ENCODE results near the gene LRRC66.

LRRC66 gene

DNA sequence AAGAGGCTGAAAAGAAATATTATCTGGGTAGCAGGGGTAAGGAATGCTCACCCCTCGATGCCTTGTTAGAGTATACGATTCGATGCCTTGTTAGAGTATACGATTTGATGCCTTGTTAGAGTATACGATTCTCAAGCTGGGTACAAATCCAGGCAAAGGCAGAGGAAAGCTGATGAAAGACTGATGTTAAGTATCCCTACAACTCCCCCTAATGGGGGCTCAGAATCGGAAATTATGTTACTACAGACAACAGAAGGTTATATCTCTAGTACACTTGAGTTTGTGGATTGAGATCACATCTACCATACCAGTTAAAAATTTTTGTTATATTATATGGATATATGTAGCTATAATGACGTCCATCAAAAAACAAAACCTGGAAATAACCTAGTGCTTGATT is 4.8 kb downstream of the LRRC66 start:
- H3K79me2 ChIP-seq (ENCODE audit: control insufficient read depth, low read length) = no peaks in the 10 kb centered on the region
- no peak overlapping the region for H3K27ac ChIP-seq (ENCODE audit: low read depth, low read length)
- peaks cover 14% of the 10 kb centered on the region for H3K4me1 ChIP-seq (ENCODE audit: control insufficient read depth, low read length)
- no peaks in the 10 kb centered on the region for H3K9me2 ChIP-seq (replicated peaks; ENCODE audit: control insufficient read depth, low read length)
- no peaks in the 10 kb centered on the region for H4K20me1 ChIP-seq (ENCODE audit: control insufficient read depth, insufficient read depth, low read depth, low read length)
- H3K4me3 ChIP-seq (ENCODE audit: low read length) = no peak overlapping the region
- TF ChIP-seq EZH2phosphoT487 (IDR thresholded peaks at IDR 0.05; ENCODE audit: borderline replicate concordance, low read length) = no peak
- TF ChIP-seq, protein P1, sequence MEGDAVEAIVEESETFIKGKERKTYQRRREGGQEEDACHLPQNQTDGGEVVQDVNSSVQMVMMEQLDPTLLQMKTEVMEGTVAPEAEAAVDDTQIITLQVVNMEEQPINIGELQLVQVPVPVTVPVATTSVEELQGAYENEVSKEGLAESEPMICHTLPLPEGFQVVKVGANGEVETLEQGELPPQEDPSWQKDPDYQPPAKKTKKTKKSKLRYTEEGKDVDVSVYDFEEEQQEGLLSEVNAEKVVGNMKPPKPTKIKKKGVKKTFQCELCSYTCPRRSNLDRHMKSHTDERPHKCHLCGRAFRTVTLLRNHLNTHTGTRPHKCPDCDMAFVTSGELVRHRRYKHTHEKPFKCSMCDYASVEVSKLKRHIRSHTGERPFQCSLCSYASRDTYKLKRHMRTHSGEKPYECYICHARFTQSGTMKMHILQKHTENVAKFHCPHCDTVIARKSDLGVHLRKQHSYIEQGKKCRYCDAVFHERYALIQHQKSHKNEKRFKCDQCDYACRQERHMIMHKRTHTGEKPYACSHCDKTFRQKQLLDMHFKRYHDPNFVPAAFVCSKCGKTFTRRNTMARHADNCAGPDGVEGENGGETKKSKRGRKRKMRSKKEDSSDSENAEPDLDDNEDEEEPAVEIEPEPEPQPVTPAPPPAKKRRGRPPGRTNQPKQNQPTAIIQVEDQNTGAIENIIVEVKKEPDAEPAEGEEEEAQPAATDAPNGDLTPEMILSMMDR (IDR thresholded peaks at IDR 0.05; ENCODE audit: low read depth, low read length, poor library complexity, severe bottlenecking) = peak; percentile 35
- H3K27me3 ChIP-seq (ENCODE audit: control insufficient read depth, low read length) = no peaks in the 10 kb centered on the region
- H3K9me3 ChIP-seq (ENCODE audit: control insufficient read depth, insufficient read depth, low read length) = no peaks in the 10 kb centered on the region
- H3F3A ChIP-seq (ENCODE audit: control insufficient read depth, insufficient read depth) = no peaks in the 10 kb centered on the region
- no peak overlapping the region; the same call in 1 of the 2 replicates for H3K4me2 ChIP-seq (ENCODE audit: low read length)
- no peaks in the 10 kb centered on the region for H3K36me3 ChIP-seq (ENCODE audit: control insufficient read depth, low read length)

DNA sequence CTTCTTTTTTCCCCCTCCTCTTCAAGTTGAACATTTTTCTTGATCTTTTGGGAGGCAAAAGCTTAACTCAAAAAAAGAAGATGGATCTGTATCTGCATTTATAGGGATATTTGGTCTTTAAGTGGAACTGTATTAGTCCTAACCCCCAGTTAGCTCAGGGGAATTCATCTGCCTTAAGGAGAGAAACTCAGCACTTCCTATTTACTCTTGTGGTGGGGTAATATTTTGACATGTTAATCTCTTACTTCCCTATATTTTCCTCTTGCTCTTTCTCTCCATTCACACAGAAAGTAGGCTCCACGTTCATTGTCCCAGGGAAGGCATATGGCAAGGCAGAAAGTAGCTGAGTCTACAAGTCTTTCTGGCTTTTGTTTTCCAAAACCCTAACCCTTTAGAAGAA is 5.3 kb downstream of the LRRC66 start:
- no peak overlapping the region for H3K4me3 ChIP-seq (ENCODE audit: low read length)
- no peaks in the 10 kb centered on the region for H3F3A ChIP-seq (ENCODE audit: control insufficient read depth, insufficient read depth)
- peak overlapping the region; percentile 13; the same call in 1 of the 2 replicates for H3K4me2 ChIP-seq (ENCODE audit: low read length)
- no peaks in the 10 kb centered on the region for H3K9me2 ChIP-seq (replicated peaks; ENCODE audit: control insufficient read depth, low read length)
- H3K9me3 ChIP-seq (ENCODE audit: control insufficient read depth, insufficient read depth, low read length) = no peaks in the 10 kb centered on the region
- peaks cover 14% of the 10 kb centered on the region for H3K4me1 ChIP-seq (ENCODE audit: control insufficient read depth, low read length)
- H3K36me3 ChIP-seq (ENCODE audit: control insufficient read depth, low read length) = no peaks in the 10 kb centered on the region
- no peaks in the 10 kb centered on the region for H4K20me1 ChIP-seq (ENCODE audit: control insufficient read depth, insufficient read depth, low read depth, low read length)
- H3K27ac ChIP-seq (ENCODE audit: low read depth, low read length) = no peak overlapping the region
- H3K27me3 ChIP-seq (ENCODE audit: control insufficient read depth, low read length) = no peaks in the 10 kb centered on the region
- no peak for TF ChIP-seq EZH2phosphoT487 (IDR thresholded peaks at IDR 0.05; ENCODE audit: borderline replicate concordance, low read length)
- TF ChIP-seq, protein P1 (IDR thresholded peaks at IDR 0.05; ENCODE audit: low read depth, low read length, poor library complexity, severe bottlenecking) = no peak
- no peaks in the 10 kb centered on the region for H3K79me2 ChIP-seq (ENCODE audit: control insufficient read depth, low read length)

DNA sequence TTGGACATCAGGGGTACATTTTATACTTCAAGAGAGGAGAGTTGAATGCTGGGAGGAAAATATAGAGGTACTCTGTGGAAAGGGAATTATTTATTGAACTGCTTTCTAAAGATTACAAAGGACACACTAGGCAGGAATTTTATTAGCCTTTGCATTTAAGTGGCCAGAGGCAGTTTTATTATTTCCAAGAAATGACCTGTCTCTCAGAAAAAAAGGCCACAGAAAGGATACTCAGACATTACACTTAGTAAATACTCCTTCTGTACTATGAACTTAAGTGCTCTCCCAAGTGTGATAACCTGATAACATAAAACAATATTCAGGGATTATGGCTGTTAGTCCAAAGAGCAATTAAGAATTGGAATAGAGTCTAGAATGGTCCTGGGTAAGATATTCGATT is 7.5 kb downstream of the LRRC66 start:
- H4K20me1 ChIP-seq (ENCODE audit: control insufficient read depth, insufficient read depth, low read depth, low read length) = no peaks in the 10 kb centered on the region
- H3K4me3 ChIP-seq (ENCODE audit: low read length) = no peak overlapping the region
- TF ChIP-seq, protein P1 (IDR thresholded peaks at IDR 0.05; ENCODE audit: low read depth, low read length, poor library complexity, severe bottlenecking) = no peak
- no peak for TF ChIP-seq EZH2phosphoT487 (IDR thresholded peaks at IDR 0.05; ENCODE audit: borderline replicate concordance, low read length)
- H3K27ac ChIP-seq (ENCODE audit: low read depth, low read length) = no peak overlapping the region
- no peaks in the 10 kb centered on the region for H3K27me3 ChIP-seq (ENCODE audit: control insufficient read depth, low read length)
- H3K4me1 ChIP-seq (ENCODE audit: control insufficient read depth, low read length) = peaks cover 14% of the 10 kb centered on the region
- no peak overlapping the region for H3K4me2 ChIP-seq (ENCODE audit: low read length)
- H3F3A ChIP-seq (ENCODE audit: control insufficient read depth, insufficient read depth) = no peaks in the 10 kb centered on the region
- no peaks in the 10 kb centered on the region for H3K9me3 ChIP-seq (ENCODE audit: control insufficient read depth, insufficient read depth, low read length)
- H3K9me2 ChIP-seq (replicated peaks; ENCODE audit: control insufficient read depth, low read length) = no peaks in the 10 kb centered on the region
- H3K79me2 ChIP-seq (ENCODE audit: control insufficient read depth, low read length) = no peaks in the 10 kb centered on the region
- H3K36me3 ChIP-seq (ENCODE audit: control insufficient read depth, low read length) = no peaks in the 10 kb centered on the region

All from DOHH2 (cell line).